ENCODE results near the gene KCTD7.
"Not testable (repeated sequence)": the region's sequence is repeated elsewhere in the genome, so short reads cannot be mapped to it uniquely, and the experiment has no call there.

KCTD7 gene

DNA sequence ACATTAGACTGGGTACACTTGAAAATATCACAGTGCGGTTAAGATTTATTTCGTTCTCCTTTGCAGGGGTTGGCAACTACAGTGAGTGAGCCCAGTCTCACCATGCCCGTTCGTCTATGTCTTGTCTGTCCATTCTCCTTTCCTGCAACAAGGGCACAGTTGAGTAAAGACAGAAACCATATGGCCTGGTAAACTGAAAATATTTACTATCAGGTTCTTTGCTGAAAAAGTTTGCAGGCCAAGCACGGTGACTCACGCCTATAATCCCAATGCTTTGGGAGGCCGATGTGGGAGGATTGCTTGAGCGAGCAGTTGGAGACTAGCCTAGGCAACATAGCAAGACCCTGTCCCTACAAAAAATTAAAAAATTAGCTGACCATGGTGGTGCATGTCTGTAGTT, 11.4 kb upstream of the KCTD7 start:
- no peak for DNase-seq (ENCODE audit: low spot score)

DNA sequence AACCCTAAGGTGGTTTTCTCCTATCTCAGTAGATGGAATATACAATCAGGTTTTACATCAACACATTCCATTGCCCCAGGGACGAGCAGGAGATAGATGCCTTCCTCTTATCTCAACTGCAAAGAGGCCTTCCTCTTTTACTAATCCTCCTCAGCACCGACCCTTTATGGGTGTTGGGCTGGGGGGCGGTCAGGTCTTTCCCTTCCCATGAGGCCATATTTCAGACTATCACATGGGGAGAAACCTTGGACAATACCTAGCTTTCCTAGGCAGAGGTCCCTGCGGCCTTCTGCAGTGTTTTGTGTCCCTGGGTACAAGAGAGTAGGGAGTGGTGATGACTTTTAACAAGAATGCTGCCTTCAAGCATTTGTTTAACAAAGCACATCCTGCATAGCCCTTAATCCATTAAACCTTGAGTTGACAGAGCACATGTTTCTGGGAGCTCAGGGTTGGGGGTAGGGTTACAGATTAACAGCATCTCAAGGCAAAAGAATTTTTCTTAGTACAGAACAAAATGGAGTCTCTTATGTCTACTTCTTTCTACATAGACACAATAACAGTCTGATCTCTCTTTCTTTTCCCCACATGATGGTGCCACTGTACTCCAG, 9.2 kb upstream of the KCTD7 start:
- not testable (repeated sequence) for DNase-seq (ENCODE audit: low spot score)

DNA sequence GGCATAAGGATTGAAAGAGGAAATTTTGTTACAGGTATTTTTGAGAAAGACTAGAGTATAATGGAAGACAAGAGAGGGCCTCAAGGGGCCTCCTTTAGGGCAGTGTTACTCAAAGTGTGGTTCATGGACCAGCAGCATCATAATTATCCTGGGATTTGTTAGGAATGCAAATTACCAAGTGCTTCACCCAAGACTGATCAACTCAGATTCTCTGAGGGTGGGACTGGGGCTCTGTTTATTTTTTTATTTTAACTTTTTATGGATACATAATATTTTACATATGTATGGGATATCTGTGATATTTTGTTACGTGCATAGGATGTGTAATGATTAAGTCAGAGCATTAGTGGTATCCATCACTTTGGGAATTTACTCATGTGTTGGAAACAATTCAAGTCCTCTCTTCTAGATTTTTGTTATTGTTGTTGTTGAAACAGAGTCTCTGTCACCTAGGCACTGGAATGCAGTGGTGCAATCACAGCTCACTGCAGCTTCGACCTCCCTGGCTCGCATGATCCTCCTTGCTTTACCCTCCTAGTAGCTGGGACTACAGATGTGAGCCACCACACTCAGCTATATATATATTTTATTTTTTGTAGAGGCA, 2.2 kb upstream of the KCTD7 start:
- DNase-seq (ENCODE audit: low spot score) = peak; percentile 25

DNA sequence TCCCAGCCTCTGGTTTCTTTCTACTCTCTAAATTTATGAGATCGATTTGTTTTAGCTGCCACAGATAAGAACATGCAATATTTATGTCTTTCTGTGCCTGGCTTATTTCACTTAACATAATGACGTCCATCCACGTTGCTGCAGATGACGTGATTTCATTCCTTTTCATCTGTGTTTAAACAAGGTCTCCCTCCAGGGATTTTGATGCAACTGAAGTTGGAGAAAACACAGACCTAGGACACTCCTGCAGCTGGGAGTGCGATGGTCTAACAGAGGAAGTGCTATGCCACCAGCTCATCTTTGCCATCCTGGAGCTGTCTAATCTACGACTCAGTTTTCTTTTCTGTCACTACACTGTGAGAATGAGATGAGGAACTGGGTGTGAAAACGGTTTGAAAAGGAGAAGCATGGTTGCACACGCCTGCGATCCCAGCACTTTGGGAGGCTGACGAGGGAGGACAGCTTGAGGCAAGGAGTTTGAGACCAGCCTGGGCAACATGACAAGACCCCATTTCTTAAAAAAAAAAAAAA, 1.5 kb upstream of the KCTD7 start:
- no peak for DNase-seq (ENCODE audit: low spot score)

DNA sequence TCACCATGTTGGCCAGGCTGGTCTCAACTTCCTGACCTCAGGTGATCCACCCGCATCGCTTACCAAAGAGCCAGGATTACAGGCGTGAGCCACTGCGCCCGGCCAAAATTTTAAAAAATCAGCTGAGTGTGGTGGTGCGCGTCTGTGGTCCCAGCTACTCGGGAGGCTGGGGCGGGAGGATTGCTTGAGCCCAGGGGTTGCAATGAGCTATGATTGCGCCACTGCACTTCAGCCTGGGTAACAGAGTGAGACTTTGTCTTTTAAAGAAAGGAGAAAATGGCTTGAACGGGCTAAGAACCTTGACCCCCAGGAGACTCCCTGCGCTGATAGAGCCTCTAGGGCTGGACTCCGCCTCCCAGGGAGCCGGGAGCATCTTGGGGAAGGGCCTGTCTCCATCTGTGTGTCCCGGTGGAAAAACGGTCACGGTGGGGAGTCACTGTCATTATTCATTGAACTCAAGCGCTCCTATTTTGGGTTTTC, 760 bp upstream of the KCTD7 start:
- DNase-seq (ENCODE audit: low spot score) = no peak

DNA sequence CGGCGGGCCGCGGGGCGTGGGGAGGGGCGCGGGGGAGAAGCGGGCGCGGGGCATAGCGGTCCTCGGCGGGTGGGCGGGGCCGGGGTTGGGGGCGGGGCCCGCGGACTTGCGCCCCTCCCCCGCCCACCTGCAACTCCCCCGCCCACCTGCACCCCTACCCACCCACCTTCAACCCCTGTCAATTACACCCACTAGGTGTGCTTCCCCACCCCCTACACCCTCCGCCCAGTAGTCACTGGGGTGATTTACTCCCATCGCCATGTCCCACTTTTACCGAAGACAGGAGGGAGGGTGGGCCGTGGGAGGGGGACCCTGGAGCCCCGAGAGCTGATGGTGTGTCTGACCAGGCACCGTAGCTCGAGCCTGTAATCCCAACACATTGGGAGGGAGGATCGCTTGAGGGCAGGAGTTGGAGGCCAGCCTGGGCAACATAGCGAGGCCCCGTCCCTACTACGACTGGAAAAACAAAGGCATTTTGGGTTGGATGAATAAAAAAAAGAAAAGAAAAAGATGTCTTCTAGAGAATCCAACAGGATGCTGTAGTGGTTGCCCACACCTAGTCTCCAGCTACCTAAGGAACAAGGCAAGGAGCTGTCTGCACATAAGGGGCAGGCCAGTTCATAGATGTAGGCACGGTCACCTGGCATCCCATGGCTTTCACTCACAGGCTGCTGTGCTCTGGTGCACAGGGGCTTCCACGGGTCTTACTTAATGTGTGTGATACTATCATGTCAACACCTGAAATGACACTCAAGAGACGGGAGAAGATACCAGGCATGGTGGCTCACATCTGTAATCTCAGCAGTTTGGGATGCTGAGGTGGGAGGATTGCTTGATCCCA, 761 bp downstream of the KCTD7 start:
- no peak for DNase-seq (ENCODE audit: low spot score)

DNA sequence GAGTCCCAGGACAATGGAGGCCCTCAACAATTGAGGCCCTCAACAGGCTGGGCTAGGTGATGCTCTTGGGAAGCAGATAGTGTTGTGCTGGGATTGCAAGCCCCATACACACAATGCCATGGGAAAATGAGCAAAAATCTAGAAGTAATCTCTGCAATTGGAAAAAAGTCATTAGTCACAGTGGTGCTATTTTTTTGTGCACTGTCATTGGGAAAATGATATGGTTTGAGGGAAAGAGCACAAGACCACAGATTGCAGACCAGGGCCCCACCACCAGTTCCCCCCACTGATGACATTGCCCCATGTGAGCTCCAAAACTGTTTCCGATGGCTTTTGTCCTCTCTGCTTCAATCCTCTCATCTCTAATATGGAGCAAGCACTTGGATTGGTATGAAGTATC, 1.9 kb downstream of the KCTD7 start:
- no peak for DNase-seq (ENCODE audit: low spot score)

DNA sequence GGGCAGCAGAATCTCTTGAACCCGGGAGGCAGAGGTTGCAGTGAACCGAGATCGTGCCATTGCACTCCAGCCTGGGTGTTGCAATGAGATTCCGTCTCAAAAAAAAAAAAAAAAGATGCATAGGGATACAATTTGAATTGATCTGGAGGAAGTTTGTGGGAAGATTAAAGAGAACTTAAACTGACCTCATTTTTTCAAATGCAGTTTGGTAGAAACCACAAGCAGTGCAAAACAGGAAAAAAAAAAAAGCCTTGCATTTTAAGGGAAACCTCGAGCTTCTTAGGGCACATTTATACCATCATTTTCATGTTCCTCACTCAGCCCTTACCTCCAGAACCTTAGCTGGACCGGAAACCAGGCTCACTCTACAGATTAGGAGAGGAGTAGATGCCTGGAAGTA, 2.8 kb downstream of the KCTD7 start:
- DNase-seq (ENCODE audit: low spot score) = no peak

DNA sequence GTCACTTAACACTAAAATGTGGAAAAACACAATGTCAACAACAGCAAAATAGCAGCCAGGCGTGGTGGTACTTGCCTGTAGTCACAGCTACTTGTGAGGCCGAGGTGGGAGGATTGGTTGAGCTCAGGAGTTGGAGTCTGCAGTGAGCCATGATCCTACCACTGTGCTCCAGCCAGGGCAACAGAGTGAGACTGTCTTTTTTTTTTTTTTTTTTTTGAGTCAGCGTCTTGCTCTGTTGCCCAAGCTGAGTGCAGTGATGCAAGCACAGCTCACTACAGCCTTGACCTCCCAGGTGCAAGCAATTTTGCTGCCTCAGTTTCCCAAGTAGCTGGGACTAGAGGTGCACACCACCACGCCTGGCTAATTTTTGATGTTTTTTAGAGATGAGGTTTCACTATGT, 6.1 kb downstream of the KCTD7 start:
- no peak for DNase-seq (ENCODE audit: low spot score)

DNA sequence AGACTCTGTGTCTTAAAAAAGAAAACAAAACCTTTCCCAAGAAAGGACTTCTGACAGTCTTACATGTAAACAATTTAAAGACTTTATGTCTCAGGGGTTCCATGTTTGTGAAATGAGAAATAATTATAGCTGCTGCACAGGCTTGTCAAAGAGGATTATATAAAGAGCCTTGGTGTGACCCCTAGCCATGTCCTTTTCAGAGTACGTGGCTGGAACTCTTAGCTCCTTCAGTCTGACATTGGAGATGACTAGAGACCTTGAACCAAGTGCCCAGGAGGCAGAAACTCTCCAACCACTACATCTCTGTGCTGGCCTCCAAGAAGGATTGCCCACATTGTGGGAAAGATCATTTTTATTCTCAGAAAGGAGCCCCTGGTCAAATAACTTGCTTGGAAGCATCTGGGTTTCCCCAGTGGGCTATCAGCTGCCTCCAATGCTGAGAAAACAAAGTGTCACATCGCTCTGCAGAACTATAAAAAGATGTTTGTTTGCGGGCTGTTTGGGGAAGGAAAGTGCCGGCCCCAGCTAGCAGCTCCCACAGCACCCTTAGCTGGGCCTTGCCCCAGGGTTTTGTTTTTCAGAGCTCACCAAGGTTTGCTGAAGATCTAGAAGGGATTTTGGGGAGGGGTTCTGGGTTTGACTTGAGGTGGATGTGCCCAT, 6.8 kb downstream of the KCTD7 start:
- DNase-seq (ENCODE audit: low spot score) = not testable (repeated sequence)

DNA sequence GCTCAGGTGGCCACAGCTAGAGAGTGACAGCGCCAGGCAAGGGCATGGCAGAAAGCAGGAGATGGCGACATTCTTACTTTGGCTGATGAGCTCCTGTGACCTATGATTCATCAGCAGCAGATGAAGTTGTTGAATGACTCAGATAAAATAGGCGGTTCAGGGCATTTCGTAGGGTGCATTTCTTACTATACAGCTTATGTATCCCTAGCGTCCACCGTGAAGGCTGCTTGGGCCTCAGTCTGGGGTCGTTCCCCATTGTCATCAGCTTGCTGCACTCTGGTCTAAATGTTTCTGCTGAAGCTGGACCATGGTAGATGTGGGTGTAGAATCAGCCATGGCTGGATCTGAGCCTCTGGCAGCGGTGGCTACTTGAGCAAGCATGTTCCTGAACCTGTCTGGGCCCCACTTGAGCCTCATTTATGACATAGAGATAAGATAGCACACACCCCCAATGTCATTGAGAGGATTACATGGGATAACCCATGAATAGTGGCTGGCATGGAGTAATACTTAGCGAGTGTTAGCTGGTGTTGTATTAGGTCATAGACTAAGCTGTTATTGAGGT, 7.4 kb downstream of the KCTD7 start:
- peak; percentile 21 for DNase-seq (ENCODE audit: low spot score)

DNA sequence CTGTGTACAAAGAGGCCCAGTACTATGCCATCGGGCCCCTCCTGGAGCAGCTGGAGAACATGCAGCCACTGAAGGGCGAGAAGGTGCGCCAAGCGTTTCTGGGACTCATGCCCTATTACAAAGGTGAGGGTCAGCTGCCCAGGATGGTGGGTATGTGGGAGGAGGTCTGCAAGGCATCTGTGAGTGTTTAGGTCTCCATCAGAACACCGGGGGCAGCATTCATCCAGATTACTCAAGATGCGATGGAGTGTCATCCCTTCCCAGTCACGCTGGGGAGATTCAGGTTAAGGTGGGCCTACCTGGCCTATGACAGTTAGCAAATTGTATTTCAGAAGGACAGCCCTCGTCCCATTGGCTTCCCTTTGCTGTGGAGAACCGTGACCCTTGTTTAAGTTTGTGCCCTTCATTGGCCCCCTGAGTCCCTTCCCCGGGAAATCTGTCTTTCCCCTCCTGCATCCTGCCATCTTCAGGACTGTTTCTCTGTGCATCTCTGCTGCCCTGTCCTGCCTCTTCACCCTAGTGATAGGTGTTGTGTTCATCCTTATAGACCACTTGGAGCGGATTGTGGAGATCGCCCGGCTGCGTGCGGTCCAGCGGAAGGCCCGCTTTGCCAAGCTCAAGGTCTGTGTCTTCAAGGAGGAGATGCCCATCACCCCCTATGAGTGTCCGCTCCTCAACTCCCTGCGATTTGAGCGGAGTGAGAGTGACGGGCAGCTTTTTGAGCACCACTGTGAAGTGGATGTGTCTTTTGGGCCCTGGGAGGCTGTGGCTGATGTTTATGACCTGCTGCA, 9.8 kb downstream of the KCTD7 start:
- no peak for DNase-seq (ENCODE audit: low spot score)

DNA sequence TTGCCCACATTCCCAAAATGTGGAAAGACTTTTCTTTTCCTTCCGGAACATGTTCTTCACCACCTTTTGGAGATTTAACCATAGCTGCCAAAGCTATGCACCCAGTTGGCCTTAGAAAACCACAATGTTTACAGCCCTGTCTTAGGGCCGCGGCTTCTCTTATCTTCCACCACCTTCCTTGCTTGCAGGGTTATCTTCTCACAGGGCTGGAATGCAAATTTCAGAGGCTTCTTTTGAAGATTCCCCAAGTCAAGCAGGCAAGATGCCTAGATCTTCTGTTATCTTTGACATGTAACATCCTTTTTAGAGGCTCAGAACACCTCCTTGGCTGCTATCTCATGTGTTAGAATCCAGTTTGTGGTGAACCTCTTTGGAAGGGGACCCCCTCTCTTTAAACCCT, 11.1 kb downstream of the KCTD7 start:
- no peak for DNase-seq (ENCODE audit: low spot score)

DNA sequence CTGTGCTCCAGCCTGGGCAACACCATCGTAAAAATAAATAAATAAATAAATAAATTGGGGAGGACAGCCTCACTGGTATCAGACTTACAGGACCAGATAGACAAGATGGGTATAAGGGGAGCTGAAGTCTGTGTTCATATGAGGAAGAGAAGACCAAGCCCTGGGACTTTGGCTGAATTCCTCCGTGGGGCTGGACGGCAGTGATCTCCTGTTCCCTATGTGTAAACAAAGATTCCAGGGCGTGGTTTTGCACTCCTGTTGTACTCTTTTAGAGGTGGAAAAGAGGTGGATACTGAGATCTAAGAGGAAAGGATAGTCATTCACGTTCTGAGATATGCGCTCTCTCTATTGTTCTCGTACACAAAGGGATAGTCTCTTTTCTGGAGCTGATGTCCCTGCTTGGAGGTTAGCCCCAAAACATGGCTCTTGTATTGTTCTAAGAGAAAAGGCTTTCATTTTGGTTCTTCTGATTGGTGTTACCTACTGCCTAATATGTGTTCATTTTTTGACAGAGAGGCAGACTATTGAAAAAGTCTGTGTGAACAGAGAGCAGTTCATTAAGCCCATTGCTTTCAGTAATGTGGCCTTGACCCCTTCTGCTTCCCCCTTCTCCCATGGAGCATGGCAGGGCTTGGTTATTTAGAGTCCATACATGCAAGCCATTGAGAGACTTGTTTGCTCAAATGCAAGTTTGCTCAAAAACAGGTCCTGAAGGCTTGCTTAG, 12.3 kb downstream of the KCTD7 start:
- no peak for DNase-seq (ENCODE audit: low spot score)

DNA sequence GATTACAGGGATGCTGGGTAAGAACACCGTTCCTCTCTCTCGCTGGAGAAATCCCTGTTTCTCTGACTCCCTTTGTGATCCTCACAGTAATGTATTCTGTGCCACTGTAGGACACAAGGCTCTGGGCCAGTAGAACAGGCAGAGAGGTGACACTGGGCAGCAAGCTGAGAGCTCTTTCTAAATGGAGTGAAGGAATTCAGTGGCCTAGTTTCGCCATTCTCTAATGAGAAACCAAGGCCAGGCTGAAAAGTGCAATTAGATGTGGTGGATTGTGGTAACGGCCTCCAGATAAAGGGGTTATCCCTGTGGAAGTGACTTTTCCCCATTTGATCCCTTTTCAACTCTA, 12.8 kb downstream of the KCTD7 start:
- no peak for DNase-seq (ENCODE audit: low spot score)

DNA sequence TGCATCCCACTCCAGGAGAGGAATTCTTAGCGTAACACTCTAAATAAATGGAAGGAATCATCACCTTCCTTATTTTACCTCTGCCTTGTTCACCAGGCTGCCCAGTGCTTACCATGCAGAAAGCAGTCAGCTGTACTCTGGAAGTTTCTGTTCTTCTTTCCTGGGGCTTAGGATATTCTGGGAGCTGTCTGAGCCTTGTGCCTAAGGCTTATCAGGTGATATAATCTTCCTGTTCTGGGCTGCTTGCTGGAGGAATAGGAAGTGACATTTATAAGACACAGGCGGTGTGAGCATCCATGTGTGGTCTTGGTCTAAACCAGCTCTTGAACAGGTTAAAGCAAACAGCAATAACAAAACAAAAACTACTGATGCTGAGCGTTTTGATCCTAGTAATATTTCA, 13.5 kb downstream of the KCTD7 start:
- no peak for DNase-seq (ENCODE audit: low spot score)

DNA sequence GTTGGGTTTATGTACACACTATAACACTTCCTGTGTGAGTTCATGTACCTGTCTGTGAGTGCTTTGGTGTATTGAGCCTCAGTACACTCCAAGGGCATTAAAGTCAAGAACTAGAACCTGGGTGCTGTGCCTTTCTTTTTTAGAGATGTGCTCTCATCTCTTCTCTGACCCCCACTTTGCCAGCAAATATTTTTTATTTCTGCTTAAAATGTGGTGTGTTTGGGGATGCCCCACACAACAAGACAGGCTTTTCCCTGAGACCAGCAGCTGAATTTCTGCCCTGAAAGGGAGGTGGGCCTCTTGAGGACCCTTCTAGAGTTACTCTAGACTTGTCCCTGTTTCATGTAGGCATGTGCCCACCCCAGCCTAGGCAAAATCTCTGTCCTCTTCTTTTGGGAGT, 14.3 kb downstream of the KCTD7 start:
- DNase-seq (ENCODE audit: low spot score) = no peak

DNA sequence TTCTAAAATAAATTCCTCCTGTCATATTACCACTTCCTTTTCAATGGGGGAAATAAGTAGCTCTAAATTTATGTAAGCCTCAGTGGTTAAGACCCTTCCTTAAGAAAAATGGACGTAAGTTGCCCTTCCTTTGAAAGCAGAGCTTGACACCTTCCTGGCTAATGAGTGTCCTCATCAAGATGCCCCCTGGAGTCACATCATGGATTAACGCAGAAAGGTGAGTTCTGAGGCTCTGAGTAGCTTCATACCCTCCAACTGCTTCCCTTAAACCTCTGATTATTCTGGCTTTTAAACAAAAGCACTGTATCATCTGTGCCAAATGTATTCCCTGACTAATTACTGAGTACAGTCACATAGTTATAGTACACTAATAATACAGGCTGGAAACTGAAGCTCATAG, 14.7 kb downstream of the KCTD7 start:
- no peak for DNase-seq (ENCODE audit: low spot score)

DNA sequence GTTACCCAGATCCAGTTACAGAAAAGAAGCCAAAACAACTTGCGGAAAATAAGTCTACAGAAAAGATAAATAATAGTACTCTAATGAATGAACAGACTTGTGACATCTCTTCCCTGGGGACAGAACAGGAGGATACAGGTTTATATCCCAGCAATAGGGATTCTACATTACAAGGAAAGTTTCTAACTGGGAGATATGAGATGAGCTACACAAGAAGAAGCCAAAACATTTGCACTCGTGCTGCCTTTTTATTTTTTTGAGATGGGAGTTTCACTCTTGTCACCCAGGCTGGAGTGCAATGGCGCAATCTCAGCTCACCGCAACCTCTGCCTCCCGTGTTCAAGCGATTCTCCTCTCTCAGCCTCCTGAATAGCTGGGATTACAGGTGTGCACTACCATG, 22.3 kb downstream of the KCTD7 start:
- DNase-seq (ENCODE audit: low spot score) = not testable (repeated sequence)

DNA sequence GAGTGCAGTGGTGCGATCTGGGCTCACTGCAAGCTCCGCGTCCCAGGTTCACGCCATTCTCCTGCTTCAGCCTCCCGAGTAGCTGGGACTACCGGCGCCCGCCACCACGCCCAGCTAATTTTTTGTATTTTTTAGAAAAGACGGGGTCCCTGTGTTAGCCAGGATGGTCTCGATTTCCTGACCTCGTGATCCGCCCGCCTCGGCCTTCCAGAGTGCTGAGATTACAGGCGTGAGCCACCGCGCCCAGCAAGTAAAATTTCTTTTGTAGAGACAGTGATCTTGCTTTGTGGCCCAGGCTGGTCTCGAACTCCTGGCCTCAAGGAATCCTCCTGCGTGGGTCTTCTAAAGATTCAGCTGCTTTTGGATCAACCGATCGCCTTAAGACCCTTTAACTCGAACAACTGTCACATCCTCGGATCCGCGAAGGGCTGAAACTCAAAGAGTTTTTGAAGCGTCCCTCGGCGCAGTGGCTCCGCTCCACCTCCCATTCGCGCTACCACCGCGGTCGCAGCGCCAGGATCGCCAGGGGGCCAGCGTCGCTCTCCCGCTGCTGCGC, 25.1 kb downstream of the KCTD7 start:
- DNase-seq (ENCODE audit: low spot score) = not testable (repeated sequence)

All from AG08396 (cell line).